Panc1 (cell line): ENCODE measurements around the gene CISD1.

Source experiments
- POLR2AphosphoS5 ChIP-seq: IDR thresholded peaks from 2 replicates; pipeline ENCODE4 v1.6.1; 2012; ENCODE audit warnings: mild to moderate bottlenecking, low read depth, low read length, moderate library complexity
- TF ChIP-seq, protein P1 (sequence below): fragments of 450-650 bp; IDR thresholded peaks from 2 replicates; pipeline ENCODE4 v1.5.1; 2017; ENCODE audit warnings: mild to moderate bottlenecking

DNA sequence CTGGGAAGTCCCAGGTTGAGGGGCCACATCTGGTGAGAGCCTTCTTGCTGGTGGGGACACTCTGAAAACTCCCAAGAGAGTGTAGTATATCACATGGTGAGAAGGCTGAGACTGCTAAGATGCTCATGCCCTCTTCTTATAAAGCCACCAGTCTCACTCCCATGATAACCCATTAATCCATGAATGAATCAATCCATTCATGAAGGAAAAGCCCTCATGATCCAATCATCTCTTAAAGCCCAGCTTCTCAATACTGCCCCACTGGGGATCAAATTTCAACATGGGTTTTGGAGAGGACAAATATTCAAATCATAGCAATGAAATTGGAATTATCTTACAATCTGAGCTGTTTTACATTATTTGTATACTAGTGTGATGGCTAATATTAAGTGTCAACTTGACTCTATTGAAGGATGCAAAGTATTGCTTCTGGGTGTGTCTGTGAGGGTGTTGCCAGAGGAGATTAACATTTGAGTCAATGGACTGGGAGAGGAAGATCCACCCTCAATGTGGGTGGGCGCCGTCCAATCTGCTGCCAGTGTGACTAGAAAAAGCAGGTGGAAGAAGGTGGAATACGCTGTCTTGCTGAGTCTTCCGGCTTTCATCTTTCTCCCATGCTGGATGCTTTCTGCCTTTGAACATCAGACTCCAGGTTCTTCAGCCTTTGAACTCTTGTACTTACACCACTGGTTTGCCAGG, 51.5 kb downstream of the CISD1 start:
- TF ChIP-seq, protein P1, sequence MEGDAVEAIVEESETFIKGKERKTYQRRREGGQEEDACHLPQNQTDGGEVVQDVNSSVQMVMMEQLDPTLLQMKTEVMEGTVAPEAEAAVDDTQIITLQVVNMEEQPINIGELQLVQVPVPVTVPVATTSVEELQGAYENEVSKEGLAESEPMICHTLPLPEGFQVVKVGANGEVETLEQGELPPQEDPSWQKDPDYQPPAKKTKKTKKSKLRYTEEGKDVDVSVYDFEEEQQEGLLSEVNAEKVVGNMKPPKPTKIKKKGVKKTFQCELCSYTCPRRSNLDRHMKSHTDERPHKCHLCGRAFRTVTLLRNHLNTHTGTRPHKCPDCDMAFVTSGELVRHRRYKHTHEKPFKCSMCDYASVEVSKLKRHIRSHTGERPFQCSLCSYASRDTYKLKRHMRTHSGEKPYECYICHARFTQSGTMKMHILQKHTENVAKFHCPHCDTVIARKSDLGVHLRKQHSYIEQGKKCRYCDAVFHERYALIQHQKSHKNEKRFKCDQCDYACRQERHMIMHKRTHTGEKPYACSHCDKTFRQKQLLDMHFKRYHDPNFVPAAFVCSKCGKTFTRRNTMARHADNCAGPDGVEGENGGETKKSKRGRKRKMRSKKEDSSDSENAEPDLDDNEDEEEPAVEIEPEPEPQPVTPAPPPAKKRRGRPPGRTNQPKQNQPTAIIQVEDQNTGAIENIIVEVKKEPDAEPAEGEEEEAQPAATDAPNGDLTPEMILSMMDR: no peak
- TF ChIP-seq POLR2AphosphoS5: no peak
